Germinal center (tissue), 1 donor: ENCODE data around the gene THOC2.
"Not testable (repeated sequence)": the region's sequence is repeated elsewhere in the genome, so short reads cannot be mapped to it uniquely, and the experiment has no call there.

ENCODE experiments used
- DNase-seq: peaks from one replicate; pipeline ENCODE4 v3.0.0; 2012; ENCODE audit warnings: mixed read lengths, low spot score

THOC2 gene

GRCh38 chrX:123732670-123733363 is at the start of gene THOC2:
Gene THOC2 (minus strand): TSS chrX:123733052. CDS start chrX:123733022, 30 bp downstream.
- DNase-seq: peak; percentile 68

GRCh38 chrX:123781786-123782185 is 48.9 kb upstream of the THOC2 start:
- not testable (repeated sequence) for DNase-seq

GRCh38 chrX:123779908-123780396 is 47.1 kb upstream of the THOC2 start:
- no peak for DNase-seq

DNA sequence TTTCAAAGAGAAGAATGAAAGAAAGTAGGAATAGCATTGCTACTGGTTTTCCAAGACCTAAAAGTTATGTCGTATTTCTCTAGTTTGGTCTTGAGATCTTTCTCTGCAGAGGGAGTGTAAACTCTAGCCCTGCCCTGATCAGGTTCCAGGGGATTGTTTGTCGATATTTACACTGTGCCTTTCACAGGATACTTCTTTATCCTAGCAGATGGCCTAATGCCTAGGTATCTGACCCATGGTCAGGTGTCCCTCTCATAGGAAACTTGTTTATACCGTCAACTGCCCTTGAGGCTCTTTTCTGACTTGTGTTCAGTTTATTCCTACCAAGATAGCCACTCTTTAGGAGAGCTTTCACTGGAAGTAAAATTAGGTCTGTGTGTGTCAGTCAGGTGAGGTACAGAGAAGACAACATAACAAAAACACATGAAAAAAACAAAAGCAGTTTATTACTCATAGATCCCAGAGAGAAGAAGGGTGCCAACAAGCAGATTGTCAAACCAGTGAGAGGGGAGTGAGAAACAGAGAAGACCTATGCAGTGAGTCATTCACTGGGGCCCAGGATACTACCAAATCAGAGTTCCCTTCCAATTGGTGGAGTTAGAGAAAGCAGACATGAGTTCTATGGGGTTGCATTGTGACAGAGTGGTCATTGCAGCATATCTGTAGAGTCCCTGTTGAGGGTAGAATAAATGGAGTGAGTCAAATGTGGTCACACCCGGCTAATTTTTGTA is 40.6 kb upstream of the THOC2 start:
- no peak for DNase-seq

- no peak for DNase-seq
These were observed 38.7 kb upstream of the THOC2 start for GRCh38 chrX:123771449-123772064.

DNA sequence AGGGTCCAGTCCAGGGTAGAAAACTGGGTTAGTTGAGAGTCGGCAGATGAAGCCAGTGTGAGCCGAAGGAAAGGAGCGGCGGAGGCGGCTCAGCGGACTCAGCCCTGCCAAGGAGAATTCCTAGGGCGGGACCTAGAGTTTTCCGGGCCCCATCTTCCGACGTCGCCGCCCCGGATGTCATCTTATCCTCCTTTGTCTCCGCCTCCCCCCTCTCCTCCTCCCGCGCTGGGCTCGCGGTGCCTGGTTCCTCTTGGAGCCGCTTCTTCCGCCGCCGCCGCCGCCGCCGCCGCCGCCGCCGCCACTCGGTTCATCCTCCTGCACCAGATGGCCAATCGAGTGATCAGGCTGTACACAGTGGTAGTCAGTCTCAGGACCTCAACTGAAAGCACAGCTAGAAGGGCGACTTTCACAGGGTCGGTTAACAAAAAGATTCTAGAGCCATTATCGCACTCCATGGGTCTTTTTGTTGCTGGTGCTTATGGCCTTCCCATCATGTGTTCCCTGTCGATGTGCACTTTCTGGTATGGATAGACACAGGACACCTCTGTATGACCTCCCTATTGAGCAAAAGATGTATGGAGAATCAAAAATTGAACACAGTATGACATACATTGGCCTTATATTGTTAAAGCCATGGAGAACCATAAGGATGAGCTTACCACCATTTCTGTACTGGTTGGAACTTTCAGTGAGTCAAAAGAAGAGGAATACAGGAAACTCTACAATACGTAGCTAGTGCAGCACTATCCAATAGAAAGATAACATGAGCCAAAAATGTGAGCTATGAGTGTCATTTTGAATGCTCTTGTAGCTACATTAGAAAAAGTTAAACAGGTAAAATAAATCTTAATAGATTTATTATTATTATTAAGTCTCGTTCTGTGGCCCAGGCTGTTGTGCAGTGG is 32.4 kb upstream of the THOC2 start:
- DNase-seq: peak; percentile 63

DNA sequence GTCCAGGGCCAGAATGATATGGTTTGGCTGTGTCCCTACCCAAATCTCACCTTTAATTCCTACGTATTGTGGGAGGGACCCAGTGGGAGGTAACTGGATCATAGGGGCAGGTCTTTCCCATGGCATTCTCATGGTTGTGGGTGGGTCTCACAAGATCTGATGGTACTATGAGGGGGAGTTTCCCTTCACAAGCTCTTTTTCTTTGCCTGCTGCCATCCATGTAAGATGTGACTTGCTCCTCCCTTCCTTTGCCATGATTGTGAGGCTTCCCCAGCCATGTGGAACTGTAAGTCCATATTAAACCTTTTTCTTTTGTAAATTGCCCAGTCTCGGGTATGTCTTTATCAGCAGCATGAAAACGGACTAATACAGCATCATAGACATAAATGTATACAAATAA is 27.0 kb upstream of the THOC2 start:
- not testable (repeated sequence) for DNase-seq

DNA sequence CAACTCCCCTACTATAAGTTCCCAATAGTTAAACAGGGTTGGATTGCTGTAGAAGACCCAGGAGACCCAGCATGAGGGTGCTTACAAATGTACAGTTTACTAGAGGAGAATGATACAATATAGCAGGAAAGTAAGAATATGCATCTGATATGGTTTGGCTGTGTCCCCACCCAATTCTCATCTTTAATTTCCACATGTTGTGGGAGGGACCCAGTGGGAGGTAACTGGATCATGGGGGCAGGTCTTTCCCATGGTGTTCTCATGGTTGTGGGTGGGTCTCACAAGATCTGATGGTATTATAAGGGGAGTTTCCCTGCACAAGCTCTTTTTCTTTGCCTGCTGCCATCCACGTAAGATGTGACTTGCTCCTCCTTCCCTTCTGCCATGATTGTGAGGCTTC is 24.9 kb upstream of the THOC2 start:
- DNase-seq: not testable (repeated sequence)

- no peak for DNase-seq
These were observed 23.5 kb upstream of the THOC2 start for GRCh38 chrX:123756320-123756719.

GRCh38 chrX:123755107-123755506 is 22.3 kb upstream of the THOC2 start:
- no peak for DNase-seq

GRCh38 chrX:123753656-123754350 is 21.0 kb upstream of the THOC2 start:
- no peak for DNase-seq

GRCh38 chrX:123749643-123750042 is 16.8 kb upstream of the THOC2 start:
- no peak for DNase-seq

GRCh38 chrX:123745511-123745910 is 12.7 kb upstream of the THOC2 start:
- DNase-seq: no peak

DNA sequence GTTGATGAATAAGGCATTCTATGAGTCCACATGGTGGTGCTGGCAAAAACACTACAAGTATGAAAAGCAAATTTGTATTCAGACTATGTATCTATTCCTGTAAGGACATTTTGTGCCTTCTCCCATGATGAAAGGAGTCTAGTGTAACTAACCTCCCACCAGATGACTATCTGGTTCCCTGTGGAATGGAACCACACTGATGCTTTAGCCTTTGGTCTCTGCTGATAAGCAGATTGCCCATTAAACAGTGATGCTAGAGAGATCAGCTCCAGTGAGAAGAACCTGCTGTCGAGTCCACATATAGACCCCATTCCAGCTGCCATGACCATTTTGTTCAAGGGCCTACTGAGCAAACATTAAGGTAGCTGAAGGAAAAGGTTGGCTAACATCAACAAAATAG is 10.5 kb upstream of the THOC2 start:
- no peak for DNase-seq

GRCh38 chrX:123742440-123742839 is 9.6 kb upstream of the THOC2 start:
- no peak for DNase-seq

DNA sequence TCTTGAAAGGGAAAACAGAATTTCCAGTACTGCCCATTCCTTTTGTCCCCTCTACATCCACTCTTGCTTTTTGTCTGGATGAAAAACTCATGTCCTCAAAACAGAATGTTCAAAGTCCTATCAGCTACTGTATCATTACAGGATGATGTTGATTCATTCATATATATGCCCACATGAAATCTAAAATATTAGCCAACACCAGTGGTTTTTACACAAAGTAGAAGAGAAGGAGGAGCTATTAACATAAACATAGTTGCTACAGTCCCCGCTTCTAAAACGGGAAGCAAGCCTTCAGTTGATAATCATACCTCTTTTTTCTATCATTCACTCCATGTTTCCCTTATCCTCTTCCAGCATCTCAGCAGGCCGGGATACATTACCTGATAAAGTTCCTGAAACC is 7.7 kb upstream of the THOC2 start:
- DNase-seq: no peak

DNA sequence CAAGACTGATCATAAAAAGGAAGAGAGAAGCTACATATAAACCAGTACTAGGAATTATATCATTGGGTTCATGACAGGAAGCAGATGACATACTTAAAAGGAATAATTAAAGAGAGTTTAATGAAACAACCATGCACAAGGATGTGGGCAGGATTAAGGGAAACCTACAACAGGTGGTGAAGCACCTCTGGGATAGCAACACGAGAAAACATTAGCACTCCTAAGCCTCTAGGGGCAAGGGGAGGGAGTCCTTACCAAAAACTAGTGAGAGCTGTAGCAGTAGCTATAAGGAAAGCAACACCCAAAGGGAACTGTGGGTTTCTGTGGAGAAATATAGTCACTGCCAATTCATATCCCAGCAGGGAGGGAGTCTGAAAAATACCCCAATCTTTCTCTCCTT is 7.2 kb upstream of the THOC2 start:
- no peak for DNase-seq

DNA sequence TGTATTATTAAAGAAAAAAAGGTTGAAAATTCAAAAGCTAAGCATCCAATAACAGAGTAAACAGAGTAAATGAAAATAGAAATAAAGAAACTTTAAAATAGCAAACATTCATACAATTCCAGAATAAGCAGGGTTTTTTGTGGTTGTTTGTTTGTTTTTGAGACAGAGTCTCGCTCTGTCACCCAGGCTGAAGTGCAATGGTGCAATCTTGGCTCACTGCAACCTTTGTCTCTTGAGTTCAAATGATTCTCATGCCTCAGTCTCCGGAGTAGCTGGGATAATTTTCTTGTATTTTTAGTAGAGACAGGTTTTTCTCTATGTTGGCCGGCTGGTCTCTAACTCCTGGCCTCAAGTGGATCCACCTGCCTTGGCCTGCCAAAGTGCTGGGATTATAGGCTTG is 6.6 kb upstream of the THOC2 start:
- no peak for DNase-seq

DNA sequence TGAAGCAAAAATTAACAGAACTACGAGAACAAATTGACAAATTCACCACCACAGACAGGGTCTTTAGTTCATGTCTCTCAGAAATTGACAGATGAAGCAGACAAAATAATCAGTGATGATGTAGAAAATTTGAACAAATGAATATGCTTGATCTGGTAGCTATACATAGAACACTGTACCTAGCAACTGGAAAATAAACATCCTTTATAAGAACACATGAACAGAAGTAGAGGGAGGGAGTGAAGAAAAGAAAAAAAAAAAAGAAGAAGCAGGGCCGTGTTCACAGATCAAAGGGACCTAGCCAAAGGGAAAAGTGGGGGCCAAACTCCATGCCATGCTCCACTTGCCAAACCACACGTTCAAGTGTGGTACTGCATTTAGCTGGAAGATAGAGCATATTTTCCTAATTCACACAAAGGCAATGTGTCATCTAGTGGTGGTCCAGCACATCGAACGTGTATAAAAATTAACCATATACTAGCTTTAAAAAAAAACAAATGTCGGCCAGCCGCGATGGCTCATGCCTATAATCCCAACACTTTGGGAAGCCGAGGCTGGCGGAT is 5.6 kb upstream of the THOC2 start:
- DNase-seq: no peak

DNA sequence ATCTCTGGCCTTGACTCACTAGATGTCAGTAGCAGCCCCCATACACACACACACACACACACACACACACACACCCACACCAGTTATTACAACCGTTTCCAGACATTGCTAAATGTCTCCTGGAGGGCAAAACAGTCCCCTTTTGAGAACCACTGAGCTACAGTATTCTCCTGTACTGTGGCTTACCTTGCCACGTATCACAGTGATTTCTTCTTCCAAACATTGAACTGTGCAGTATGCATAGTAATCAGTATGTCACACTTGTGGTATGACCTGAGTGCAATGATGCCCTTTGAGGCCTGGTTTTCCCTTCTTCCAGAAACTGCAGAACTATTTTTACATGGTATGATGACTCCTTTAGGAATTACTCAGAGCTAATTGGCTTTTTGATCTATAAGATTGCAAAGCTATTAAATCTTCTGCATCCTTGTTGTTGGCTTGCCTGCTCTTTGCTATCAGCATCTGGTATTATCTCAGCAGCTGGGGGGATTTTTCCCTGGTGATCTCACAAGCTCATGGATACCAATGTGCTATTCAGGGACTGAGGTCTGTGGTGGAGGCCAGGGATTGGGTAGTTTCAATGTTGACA is 3.6 kb upstream of the THOC2 start:
- DNase-seq: no peak

GRCh38 chrX:123735137-123735536 is 2.3 kb upstream of the THOC2 start:
- not testable (repeated sequence) for DNase-seq
